Prostate gland (tissue), 2 donors: ENCODE measurements around the gene PRDM1.

Source experiments
- POLR2A ChIP-seq: fragments of 450-650 bp; IDR thresholded peaks from one replicate; pipeline ENCODE4 v1.6.1; 2016; ENCODE audit warnings: antibody characterized with exemption, mild to moderate bottlenecking
- TF ChIP-seq, protein P1 (sequence below), 4 experiments: fragments of 200-600 bp in 2 of 4; fragments of 450-650 bp in 2 of 4; sonication (generic) in 2 of 4; IDR thresholded peaks; 1 replicate in 3 of 4; 2 replicates in 1 of 4; pipeline ENCODE4 v1.5.1; 2016 to 2019; ENCODE audit warnings: antibody characterized with exemption in 4 of 4, mild to moderate bottlenecking in 2 of 4, moderate library complexity in 2 of 4

DNA sequence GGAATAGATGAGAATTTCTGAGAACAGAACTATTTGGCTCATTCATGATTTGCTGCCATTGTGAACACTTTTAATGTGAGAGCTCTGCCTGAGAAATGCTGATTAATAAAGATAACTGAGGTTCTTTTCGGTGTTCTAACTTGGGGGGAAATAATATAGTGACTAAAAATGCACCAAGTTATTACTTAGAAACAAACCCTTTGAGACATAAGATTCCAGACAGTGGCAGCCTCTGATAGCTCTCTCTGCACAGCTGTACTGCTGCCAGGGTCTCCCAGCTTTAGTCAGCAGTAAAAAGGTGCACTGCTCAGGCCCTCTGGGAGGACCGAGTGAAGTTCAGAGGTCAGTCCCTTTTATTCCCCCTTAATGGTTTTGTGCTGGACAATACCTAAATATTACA lies 2.5 kb upstream of the PRDM1 start:
- TF ChIP-seq, protein P1, sequence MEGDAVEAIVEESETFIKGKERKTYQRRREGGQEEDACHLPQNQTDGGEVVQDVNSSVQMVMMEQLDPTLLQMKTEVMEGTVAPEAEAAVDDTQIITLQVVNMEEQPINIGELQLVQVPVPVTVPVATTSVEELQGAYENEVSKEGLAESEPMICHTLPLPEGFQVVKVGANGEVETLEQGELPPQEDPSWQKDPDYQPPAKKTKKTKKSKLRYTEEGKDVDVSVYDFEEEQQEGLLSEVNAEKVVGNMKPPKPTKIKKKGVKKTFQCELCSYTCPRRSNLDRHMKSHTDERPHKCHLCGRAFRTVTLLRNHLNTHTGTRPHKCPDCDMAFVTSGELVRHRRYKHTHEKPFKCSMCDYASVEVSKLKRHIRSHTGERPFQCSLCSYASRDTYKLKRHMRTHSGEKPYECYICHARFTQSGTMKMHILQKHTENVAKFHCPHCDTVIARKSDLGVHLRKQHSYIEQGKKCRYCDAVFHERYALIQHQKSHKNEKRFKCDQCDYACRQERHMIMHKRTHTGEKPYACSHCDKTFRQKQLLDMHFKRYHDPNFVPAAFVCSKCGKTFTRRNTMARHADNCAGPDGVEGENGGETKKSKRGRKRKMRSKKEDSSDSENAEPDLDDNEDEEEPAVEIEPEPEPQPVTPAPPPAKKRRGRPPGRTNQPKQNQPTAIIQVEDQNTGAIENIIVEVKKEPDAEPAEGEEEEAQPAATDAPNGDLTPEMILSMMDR (IDR thresholded peaks at IDR 0.05) = no peak
- TF ChIP-seq POLR2A = no peak
